GM13976 (cell line): Measurements from ENCODE around the gene EPHB3.

Experiments
- DNase-seq: peaks from one replicate; pipeline ENCODE4 v3.0.0; 2012; ENCODE audit warnings: low spot score
- in situ Hi-C: fragments of 300-500 bp; cut with MboI; formaldehyde crosslinking; loops from one replicate; pipeline ENCODE4 v1.12.0; 2022; ENCODE audit warnings: low sequenced_read_pairs, mixed read lengths, inconsistent platforms; ENCODE audit not compliant: unreplicated experiment
- TF ChIP-seq, protein P1 (sequence below): IDR thresholded peaks from 2 replicates; pipeline ENCODE4 v1.5.1; 2012; ENCODE audit warnings: borderline replicate concordance, mild to moderate bottlenecking; ENCODE audit not compliant: insufficient read depth; ENCODE audit errors: extremely low read depth, missing control alignments, control extremely low read depth

Gene EPHB3

DNA sequence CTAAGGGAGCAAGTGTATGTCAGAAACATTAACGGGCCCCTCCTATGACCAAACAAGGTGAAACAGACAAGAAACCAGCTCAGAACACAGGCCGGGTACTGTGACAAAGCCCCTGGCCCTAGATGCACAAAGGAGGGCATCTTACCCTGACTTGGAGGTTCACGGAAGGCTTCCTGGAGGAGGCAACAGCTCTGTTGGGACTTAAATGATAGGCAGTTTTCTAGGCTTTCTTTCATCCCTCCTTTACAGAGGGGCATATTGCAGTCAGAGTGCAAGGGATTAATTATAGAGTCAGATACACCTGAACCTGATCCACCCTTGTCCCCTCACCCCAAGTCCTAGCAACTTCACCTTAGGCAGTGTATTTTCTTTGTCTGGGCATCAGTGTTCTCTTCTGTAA, 8.4 kb downstream of the EPHB3 start:
- TF ChIP-seq, protein P1, sequence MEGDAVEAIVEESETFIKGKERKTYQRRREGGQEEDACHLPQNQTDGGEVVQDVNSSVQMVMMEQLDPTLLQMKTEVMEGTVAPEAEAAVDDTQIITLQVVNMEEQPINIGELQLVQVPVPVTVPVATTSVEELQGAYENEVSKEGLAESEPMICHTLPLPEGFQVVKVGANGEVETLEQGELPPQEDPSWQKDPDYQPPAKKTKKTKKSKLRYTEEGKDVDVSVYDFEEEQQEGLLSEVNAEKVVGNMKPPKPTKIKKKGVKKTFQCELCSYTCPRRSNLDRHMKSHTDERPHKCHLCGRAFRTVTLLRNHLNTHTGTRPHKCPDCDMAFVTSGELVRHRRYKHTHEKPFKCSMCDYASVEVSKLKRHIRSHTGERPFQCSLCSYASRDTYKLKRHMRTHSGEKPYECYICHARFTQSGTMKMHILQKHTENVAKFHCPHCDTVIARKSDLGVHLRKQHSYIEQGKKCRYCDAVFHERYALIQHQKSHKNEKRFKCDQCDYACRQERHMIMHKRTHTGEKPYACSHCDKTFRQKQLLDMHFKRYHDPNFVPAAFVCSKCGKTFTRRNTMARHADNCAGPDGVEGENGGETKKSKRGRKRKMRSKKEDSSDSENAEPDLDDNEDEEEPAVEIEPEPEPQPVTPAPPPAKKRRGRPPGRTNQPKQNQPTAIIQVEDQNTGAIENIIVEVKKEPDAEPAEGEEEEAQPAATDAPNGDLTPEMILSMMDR: no peak
- no peak for DNase-seq
- in situ Hi-C loops: no loop called here

DNA sequence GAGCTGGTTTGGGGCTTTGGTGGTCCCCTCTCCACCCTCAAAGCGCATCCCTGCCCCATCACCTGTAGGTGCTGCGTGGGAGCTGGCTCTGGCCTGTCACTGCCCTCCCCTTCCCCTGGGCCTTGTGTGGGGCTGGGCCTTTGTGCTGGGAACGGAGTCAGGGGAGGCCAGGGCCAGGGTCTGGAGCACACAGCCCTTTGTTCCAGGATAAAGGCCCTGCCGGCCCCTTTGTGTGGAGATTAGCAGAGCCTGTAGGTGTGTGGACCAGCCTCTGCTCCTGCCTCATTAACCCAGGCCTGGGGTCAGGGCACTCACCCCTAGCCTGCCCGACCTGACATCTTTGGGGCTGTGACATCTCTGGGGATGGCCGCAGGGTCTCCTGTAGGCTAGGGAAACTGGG, 8.9 kb downstream of the EPHB3 start:
- TF ChIP-seq, protein P1: no peak
- DNase-seq: no peak
- in situ Hi-C loops: no loop called here

DNA sequence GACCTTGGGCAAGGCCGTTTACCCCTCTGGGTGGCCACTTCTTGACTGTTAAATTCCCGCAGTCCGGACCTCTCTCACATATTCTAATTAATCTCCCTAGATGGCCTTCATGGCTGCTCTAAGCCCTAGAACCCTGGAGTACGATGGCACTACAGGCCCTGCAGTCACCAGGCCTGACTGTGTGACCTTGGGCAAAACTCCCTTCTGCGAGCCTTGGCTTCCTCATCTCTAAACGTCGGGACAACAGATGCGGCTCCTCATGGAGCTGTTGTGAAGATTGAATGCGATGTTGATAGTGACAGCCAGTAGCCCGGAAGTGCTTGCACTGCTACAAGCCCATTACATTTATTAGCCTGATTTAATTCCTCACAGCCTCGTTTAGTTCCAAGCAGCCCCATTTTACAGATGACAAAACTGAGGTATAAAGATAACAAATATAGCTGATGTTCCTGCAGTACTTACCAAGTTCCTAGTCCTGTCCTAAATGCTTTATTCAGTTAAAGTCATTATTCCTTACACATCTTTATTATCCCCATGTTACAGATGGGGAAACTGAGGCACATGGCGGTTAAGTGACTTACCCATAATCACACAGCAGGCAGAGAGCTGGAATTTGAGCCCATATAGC, 10.3 kb downstream of the EPHB3 start:
- in situ Hi-C loops: no loop called here
- TF ChIP-seq, protein P1: no peak
- no peak for DNase-seq

GRCh38 chr3:184572633-184573270, 11.2 kb downstream of the EPHB3 start:
- TF ChIP-seq, protein P1: no peak
- in situ Hi-C loops: no loop called here

DNA sequence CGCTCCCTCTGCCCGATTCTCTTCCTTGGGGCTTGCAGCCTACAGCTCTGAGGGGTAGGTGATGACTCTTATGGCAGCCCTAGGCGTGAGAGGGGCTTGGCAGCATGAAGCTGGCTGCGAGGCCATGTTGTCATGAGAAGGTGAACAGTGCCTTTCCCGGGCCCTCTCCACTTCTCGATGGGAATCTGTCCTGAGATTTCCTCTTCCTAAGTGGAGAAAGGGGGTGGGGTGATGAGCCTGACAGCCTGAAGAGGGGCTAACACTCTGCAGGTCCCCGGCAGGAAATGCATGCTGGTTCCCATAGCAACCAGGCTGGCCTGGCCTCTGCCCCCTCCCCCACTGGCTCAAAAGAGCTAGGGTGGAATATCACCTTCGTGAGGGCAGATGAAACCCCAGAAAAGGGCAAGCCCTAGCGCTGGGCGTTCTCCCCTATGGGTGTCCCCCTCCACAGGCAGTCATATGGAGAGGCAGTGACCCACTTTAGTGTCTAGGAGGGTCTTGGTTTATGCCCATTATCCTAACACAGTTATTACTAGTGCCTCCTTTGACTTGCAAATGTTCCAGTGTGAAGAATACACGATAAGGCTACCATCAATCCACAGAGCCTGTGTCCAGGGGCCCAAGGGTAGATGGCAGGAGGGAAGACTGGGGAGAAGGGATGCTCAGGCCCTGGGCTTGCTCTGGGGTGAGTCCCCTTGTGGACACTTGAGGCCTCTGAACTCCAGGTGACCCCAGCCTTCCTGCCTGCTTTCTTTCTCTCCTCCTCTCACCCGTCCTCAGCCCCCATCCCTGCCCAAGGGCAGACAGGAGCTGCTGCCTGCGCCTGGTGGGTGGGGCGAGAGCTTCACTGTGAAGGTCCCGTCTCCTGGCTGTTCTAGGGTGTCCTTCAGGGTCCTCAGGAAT, 13.2 kb downstream of the EPHB3 start:
- TF ChIP-seq, protein P1: no peak
- DNase-seq: no peak
- in situ Hi-C loops: no loop called here

More at GRCh38 chr3:184572633-184573270, 11.2 kb downstream of the EPHB3 start:
- DNase-seq: no peak

DNA sequence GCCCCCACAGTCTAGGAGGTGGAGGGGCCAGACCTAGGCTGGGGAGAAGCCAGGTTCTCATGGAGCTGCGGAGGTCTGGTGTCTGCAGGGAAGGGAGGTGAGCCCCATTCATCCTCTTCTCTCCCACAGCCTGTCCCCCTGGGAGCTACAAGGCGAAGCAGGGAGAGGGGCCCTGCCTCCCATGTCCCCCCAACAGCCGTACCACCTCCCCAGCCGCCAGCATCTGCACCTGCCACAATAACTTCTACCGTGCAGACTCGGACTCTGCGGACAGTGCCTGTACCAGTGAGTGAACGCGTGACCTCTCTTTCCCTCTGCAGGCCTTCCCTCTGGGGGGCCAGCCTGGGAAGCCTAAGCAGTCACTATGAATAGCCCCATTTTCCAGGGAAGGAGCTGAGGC, 14.1 kb downstream of the EPHB3 start:
- in situ Hi-C loops: no loop called here
- no peak for DNase-seq

More for the DNA sequence above, 14.1 kb downstream of the EPHB3 start:
- TF ChIP-seq, protein P1: no peak
